Stimulated activated CD4-positive, alpha-beta T cell treated with anti-CD3 and anti-CD28 coated beads, TNF-alpha, amount 100 ng/mL, for 1 hour (primary cell): ENCODE data around the gene WDR82.

Source experiments
- DNase-seq, 3 donors: peaks; one replicate each; pipeline ENCODE4 v3.0.0-alpha.2; 2020; ENCODE audit warnings: low read depth in 3 of 3, low spot score in 1 of 3

WDR82 gene

DNA sequence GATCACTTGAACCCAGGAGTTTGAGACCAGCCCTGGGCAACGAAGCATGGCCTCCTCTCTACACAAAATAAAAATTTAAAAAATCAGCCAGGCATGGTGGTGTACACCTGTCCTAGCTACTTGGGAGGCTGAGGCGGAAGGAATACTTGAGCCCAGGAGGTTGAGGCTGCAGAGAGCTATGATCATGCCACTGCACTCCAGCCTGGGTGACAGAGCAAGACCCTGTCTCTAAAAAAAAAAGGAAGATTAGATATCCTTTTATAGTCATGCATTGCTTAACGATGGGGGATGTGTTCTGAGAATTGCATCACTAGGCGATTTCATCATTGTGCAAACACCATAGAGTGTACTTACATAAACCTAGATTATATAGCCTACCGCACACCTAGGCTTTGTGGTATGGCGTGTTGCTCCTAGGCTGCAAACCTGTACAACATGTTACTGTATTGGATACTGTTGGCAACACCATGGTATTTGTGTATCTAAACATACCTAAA lies 67.9 kb downstream of the WDR82 start:
- DNase-seq = no peak

- no peak for DNase-seq
Observed at GRCh38 chr3:52210037-52210436, 68.4 kb downstream of the WDR82 start.

GRCh38 chr3:52208556-52208955 lies 69.9 kb downstream of the WDR82 start:
- no peak for DNase-seq

DNA sequence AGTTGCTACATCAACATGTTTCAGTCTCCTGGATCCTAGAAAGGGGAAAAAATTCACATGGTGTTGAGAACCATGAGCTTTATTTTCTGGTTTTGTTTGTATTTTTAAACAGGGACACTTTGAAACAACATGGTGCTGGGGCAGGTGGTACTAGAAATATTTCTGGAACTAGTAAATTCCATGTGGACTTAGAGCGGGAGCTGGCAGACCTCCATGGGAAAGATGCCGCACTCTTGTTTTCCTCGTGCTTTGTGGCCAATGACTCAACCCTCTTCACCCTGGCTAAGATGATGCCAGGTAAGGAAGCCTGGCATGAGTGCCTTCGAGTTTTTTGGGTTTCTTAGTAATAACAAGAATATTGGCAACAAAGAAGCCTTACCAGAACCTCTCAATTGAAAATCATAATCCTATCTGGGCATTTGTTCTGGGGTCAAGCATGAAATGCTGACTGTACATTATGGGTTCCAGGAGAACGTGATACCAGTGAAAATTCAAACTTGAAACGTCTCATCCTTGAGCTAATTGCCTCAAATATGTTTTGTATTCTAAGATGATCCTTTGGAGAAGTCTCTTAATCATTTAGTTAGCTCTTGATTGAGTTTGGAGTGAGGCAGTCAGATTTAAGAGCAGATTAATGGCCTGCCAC lies 72.6 kb downstream of the WDR82 start:
- no peak for DNase-seq
